Neural progenitor cell (in vitro differentiated cells): ENCODE data around the gene APLP2. TPM values are rescaled to one million over a fixed set of nuclear protein-coding genes. Genes with fewer than 3 reads are reported as not detected.

ENCODE experiments used
- DNase-seq: peaks from one replicate; pipeline ENCODE4 v3.0.0-alpha.2; 2016; ENCODE audit warnings: low spot score
- H2AFZ ChIP-seq: fragments of 200-600 bp; sonication (generic); replicated peaks from 2 replicates; pipeline ENCODE4 v1.6.1; 2016; ENCODE audit warnings: antibody characterized with exemption
- H3F3A ChIP-seq: fragments of 200-600 bp; sonication (generic); 2 replicates; pipeline ENCODE4 v1.6.1; 2016; ENCODE audit warnings: antibody characterized with exemption, low read depth
- H3K27ac ChIP-seq: fragments of 200-600 bp; sonication (generic); 2 replicates; pipeline ENCODE4 v1.5.1; 2016; ENCODE audit warnings: mild to moderate bottlenecking
- H3K27me3 ChIP-seq: fragments of 200-600 bp; sonication (generic); 2 replicates; pipeline ENCODE4 v1.6.1; 2016; ENCODE audit warnings: mild to moderate bottlenecking, moderate library complexity
- H3K36me3 ChIP-seq: fragments of 200-600 bp; sonication (generic); 2 replicates; pipeline ENCODE4 v1.5.1; 2016
- H3K4me1 ChIP-seq: fragments of 200-600 bp; sonication (generic); 2 replicates; pipeline ENCODE4 v1.6.1; 2016; ENCODE audit warnings: mixed run types
- H3K4me2 ChIP-seq: fragments of 200-600 bp; sonication (generic); 2 replicates; pipeline ENCODE4 v1.6.1; 2016
- H3K4me3 ChIP-seq: fragments of 200-600 bp; sonication (generic); 2 replicates; pipeline ENCODE4 v1.5.1; 2016
- H3K79me2 ChIP-seq: fragments of 200-600 bp; sonication (generic); 2 replicates; pipeline ENCODE4 v1.6.1; 2016; ENCODE audit warnings: low read depth
- H3K9ac ChIP-seq: fragments of 200-600 bp; sonication (generic); 2 replicates; pipeline ENCODE4 v1.6.1; 2016
- H3K9me3 ChIP-seq: fragments of 200-600 bp; sonication (generic); 2 replicates; pipeline ENCODE4 v1.5.1; 2016; ENCODE audit warnings: low read depth
- H4K20me1 ChIP-seq: fragments of 200-600 bp; sonication (generic); 2 replicates; pipeline ENCODE4 v1.6.1; 2016; ENCODE audit warnings: low read depth
- H3K27ac Mint-ChIP-seq: 3 replicates; pipeline ENCODE4 v1.8.0; 2021; ENCODE audit warnings: mixed read lengths
- H3K27me3 Mint-ChIP-seq: 2 replicates; pipeline ENCODE4 v1.8.0; 2022; ENCODE audit warnings: low read depth, mild to moderate bottlenecking, inconsistent platforms, moderate library complexity, mixed read lengths; ENCODE audit not compliant: insufficient read depth
- H3K36me3 Mint-ChIP-seq: 3 replicates; pipeline ENCODE4 v1.8.0; 2021; ENCODE audit warnings: mixed read lengths
- H3K4me1 Mint-ChIP-seq: 3 replicates; pipeline ENCODE4 v1.8.0; 2021; ENCODE audit warnings: mixed read lengths
- H3K4me3 Mint-ChIP-seq: 3 replicates; pipeline ENCODE4 v1.8.0; 2021; ENCODE audit warnings: mild to moderate bottlenecking, moderate library complexity, mixed read lengths
- H3K9me3 Mint-ChIP-seq: 3 replicates; pipeline ENCODE4 v1.8.0; 2020; ENCODE audit warnings: mixed read lengths
- EZH2 ChIP-seq: fragments of 200-600 bp; sonication (generic); IDR thresholded peaks from 2 replicates; pipeline ENCODE4 v1.6.1; 2017; ENCODE audit warnings: antibody characterized with exemption, mild to moderate bottlenecking, moderate library complexity
- EZH2phosphoT487 ChIP-seq: fragments of 200-600 bp; sonication (generic); IDR thresholded peaks from 2 replicates; pipeline ENCODE4 v1.6.1; 2017; ENCODE audit warnings: antibody characterized with exemption
- total RNA-seq: library from RNA; depleted of rRNA; stranded (reverse); fragments of >200 nt; gene quantifications from 2 replicates; pipeline ENCODE4 v1.2.3, GENCODE V29; 2015; ENCODE audit warnings: low replicate concordance
- TF ChIP-seq, protein P1 (sequence below): fragments of 200-600 bp; sonication (generic); IDR thresholded peaks from 2 replicates; pipeline ENCODE4 v1.5.1; 2017; ENCODE audit warnings: antibody characterized with exemption, mild to moderate bottlenecking

Gene APLP2
- total RNA-seq, 1 donor from 2014 or later: 455 TPM

DNA sequence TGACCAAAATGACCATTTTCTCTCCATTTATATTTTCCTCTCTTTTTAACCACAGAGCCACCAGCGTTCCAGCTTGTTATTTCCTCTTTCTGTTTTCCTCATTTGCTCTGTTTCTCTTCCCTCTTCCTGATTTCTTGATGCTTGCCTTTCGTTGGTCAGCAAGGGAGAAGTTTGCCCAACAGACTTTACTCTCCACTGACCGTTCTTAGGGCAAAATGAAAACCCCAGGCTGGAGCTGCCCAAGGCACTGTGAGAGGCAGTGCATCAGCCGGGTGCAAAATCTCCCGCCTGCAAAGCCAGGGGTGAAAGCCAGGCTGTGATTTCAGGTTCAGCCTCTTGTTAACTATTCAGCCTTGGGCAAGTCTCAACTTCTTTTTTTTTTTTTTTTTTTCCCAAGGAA lies 26.1 kb upstream of the APLP2 start:
- no peak for DNase-seq
- Histone ChIP-seq H3K4me1 (peaks cover 3% of the 10 kb centered on the region), H3K79me2 (no peaks in the 10 kb centered on the region), H2AFZ (no peak overlapping the region), H3F3A (peaks cover 2% of the 10 kb centered on the region), H3K9ac (no peak overlapping the region), H4K20me1 (no peaks in the 10 kb centered on the region), H3K27me3 (no peaks in the 10 kb centered on the region), H3K4me3 (no peak overlapping the region), H3K27ac (no peak overlapping the region), H3K4me2 (no peak overlapping the region), H3K36me3 (no peaks in the 10 kb centered on the region), H3K9me3 (no peaks in the 10 kb centered on the region)
- Mint-ChIP-seq H3K27ac (no peak overlapping the region), H3K9me3 (peaks cover 11% of the 10 kb centered on the region), H3K4me3 (no peak overlapping the region), H3K27me3 (no peaks in the 10 kb centered on the region), H3K36me3 (no peaks in the 10 kb centered on the region), H3K4me1 (no peaks in the 10 kb centered on the region)
- TF ChIP-seq EZH2phosphoT487 (no peak), EZH2 (no peak)
- TF ChIP-seq, protein P1, sequence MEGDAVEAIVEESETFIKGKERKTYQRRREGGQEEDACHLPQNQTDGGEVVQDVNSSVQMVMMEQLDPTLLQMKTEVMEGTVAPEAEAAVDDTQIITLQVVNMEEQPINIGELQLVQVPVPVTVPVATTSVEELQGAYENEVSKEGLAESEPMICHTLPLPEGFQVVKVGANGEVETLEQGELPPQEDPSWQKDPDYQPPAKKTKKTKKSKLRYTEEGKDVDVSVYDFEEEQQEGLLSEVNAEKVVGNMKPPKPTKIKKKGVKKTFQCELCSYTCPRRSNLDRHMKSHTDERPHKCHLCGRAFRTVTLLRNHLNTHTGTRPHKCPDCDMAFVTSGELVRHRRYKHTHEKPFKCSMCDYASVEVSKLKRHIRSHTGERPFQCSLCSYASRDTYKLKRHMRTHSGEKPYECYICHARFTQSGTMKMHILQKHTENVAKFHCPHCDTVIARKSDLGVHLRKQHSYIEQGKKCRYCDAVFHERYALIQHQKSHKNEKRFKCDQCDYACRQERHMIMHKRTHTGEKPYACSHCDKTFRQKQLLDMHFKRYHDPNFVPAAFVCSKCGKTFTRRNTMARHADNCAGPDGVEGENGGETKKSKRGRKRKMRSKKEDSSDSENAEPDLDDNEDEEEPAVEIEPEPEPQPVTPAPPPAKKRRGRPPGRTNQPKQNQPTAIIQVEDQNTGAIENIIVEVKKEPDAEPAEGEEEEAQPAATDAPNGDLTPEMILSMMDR: no peak

DNA sequence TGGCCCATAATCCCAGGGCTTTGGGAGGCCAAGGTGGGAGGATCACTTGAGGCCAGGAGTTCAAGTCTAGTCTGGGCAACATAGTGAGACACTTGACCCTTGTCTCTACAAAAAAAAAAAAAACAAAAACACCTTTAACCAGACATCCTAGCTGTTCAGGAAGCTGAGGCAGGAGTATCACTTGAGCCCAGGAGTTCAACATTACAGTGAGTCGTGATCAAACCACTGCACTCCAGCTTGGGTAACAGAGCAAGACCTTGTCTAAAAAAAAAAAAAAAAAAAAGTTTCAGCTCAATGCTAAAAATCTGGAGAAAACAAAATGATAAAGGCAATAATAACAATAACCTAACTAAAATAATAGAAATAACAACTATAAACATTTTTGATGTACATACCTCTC lies 22.6 kb upstream of the APLP2 start:
- TF ChIP-seq EZH2phosphoT487 (no peak), EZH2 (no peak)
- TF ChIP-seq, protein P1: no peak
- H2AFZ ChIP-seq: no peak overlapping the region
- no peaks in the 10 kb centered on the region for H3K27me3 ChIP-seq
- no peak overlapping the region for H3K4me3 ChIP-seq
- H3K27ac ChIP-seq: no peak overlapping the region
- no peaks in the 10 kb centered on the region for H3K9me3 ChIP-seq
- no peak overlapping the region for H3K27ac Mint-ChIP-seq
- H4K20me1 ChIP-seq: no peaks in the 10 kb centered on the region
- H3F3A ChIP-seq: no peaks in the 10 kb centered on the region
- H3K4me1 Mint-ChIP-seq: peaks cover 4% of the 10 kb centered on the region
- H3K9me3 Mint-ChIP-seq: peaks cover 7% of the 10 kb centered on the region
- H3K36me3 ChIP-seq: no peaks in the 10 kb centered on the region
- no peaks in the 10 kb centered on the region for H3K79me2 ChIP-seq
- H3K4me2 ChIP-seq: no peak overlapping the region
- H3K27me3 Mint-ChIP-seq: no peaks in the 10 kb centered on the region
- no peaks in the 10 kb centered on the region for H3K36me3 Mint-ChIP-seq
- no peak overlapping the region for H3K9ac ChIP-seq
- DNase-seq: no peak
- peaks cover 18% of the 10 kb centered on the region for H3K4me1 ChIP-seq
- no peak overlapping the region for H3K4me3 Mint-ChIP-seq

DNA sequence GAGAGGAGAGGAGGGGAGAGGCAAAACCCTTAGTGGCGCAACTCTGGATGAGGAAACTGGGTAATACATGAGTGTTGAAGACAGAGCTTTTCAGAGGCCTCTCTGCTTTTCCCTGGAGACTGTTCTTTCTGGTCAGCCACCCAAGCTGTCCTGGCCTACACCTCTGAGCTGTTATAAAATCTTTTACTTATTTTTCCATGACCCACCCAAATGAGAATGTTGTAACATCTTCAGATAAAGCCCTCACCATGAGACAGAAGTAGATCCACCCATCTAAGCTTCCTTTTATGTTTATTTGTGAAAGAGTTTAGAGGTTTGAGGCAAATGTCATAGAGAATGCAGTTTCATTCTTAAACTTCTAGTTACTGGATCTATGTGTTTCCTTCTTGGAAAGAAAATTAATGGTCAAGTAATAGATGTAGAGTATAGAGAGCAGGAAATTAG lies 20.3 kb upstream of the APLP2 start:
- H3F3A ChIP-seq: no peaks in the 10 kb centered on the region
- H4K20me1 ChIP-seq: no peaks in the 10 kb centered on the region
- Mint-ChIP-seq H3K36me3 (no peaks in the 10 kb centered on the region), H3K27ac (no peak overlapping the region), H3K4me1 (peaks cover 4% of the 10 kb centered on the region), H3K4me3 (no peak overlapping the region), H3K27me3 (no peaks in the 10 kb centered on the region), H3K9me3 (peaks cover 6% of the 10 kb centered on the region)
- no peak overlapping the region for H3K9ac ChIP-seq
- H3K36me3 ChIP-seq: no peaks in the 10 kb centered on the region
- H3K79me2 ChIP-seq: no peaks in the 10 kb centered on the region
- H3K27ac ChIP-seq: no peak overlapping the region
- no peak overlapping the region for H3K4me2 ChIP-seq
- no peaks in the 10 kb centered on the region for H3K27me3 ChIP-seq
- DNase-seq: no peak
- H3K9me3 ChIP-seq: no peaks in the 10 kb centered on the region
- TF ChIP-seq, protein P1: no peak
- no peak for TF ChIP-seq EZH2
- no peak for TF ChIP-seq EZH2phosphoT487
- no peak overlapping the region for H3K4me3 ChIP-seq
- peaks cover 18% of the 10 kb centered on the region for H3K4me1 ChIP-seq
- peak overlapping the region; percentile 48 for H2AFZ ChIP-seq

DNA sequence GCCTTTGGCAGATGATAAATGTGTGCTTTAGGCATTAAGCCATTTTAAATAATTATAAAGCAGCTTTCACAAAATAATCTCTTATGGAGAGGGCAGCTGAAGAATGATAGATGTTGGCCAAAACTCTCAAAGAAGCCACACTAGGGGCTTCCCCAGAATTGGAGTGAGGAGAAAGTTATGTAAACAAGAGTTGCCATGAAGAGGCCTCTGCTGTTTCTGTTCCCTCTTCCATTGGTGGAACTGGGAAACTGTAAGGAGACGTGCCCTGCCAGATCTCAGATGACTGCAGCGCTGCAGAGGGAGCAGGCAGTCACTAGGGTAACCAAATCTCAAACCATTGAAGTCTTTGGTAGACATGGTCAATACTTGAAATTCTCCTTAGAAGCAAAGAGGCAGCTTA lies 19.4 kb upstream of the APLP2 start:
- H3K4me3 ChIP-seq: no peak overlapping the region
- no peaks in the 10 kb centered on the region for H4K20me1 ChIP-seq
- no peaks in the 10 kb centered on the region for H3K27me3 Mint-ChIP-seq
- peaks cover 6% of the 10 kb centered on the region for H3K9me3 Mint-ChIP-seq
- H3K36me3 Mint-ChIP-seq: no peaks in the 10 kb centered on the region
- no peaks in the 10 kb centered on the region for H3K79me2 ChIP-seq
- H3K4me3 Mint-ChIP-seq: no peak overlapping the region
- H3K4me1 ChIP-seq: peaks cover 18% of the 10 kb centered on the region
- H3K4me2 ChIP-seq: no peak overlapping the region
- H2AFZ ChIP-seq: peak overlapping the region; percentile 59
- no peak for TF ChIP-seq EZH2phosphoT487
- H3F3A ChIP-seq: no peaks in the 10 kb centered on the region
- DNase-seq: peak; percentile 13
- H3K9ac ChIP-seq: no peak overlapping the region
- no peaks in the 10 kb centered on the region for H3K9me3 ChIP-seq
- no peaks in the 10 kb centered on the region for H3K36me3 ChIP-seq
- no peak overlapping the region for H3K27ac ChIP-seq
- H3K27me3 ChIP-seq: no peaks in the 10 kb centered on the region
- H3K4me1 Mint-ChIP-seq: peaks cover 4% of the 10 kb centered on the region
- no peak overlapping the region for H3K27ac Mint-ChIP-seq
